Measurements from ENCODE around the gene LRRC3. TPM values are rescaled to one million over a fixed set of nuclear protein-coding genes. Genes with fewer than 3 reads are reported as not detected.
A peak's percentile ranks its signal among the peaks of the same experiment; 100 is the strongest.

LRRC3 gene
- total RNA-seq, 1 experiment from 2014 or later = 5.7 TPM

DNA sequence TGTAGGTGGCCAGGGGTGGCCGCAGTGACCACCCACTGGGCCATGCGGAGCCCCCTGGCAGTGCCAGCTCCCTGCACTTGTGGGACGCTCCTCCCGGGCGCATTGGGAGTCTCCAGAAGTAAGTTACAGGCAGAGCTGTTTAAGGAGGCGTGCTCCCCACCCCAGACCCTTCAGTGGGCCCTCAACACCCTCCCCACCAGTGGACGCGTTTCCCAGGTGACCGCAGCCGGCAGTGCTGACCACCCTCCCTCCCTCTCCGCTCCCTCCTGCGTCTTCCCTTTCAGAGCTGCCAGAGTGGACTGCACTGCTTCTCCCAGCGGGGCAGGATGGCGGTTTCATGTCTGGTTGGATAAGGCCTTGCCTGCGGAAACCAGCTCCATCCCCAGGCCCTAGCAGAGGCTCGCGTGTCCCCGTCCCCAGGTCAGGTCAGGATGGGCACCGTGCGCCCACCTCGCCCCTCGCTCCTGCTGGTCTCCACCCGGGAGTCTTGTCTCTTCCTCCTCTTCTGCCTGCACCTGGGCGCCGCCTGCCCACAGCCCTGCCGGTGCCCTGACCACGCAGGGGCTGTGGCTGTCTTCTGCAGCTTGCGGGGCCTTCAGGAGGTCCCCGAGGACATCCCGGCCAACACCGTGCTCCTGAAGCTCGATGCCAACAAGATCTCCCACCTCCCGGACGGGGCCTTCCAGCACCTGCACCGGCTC lies 1.1 kb downstream of the LRRC3 start (continued):
- TF ChIP-seq MXD4 (CRISPR knock-in tag; IDR thresholded peaks at IDR 0.05; ENCODE audit: borderline replicate concordance) (no peak), ZNF416 (CRISPR knock-in tag; IDR thresholded peaks at IDR 0.05) (no peak), ETV6 (CRISPR knock-in tag; IDR thresholded peaks at IDR 0.05) (no peak), SMAD4 (CRISPR knock-in tag; IDR thresholded peaks at IDR 0.05) (no peak), PRRX2 (CRISPR knock-in tag; IDR thresholded peaks at IDR 0.05) (no peak), OVOL2 (CRISPR knock-in tag; IDR thresholded peaks at IDR 0.05; ENCODE audit: borderline replicate concordance) (no peak), ZNF219 (CRISPR knock-in tag; IDR thresholded peaks at IDR 0.05; ENCODE audit: borderline replicate concordance) (no peak), JUN (CRISPR knock-in tag; IDR thresholded peaks at IDR 0.05) (no peak)
- TF ChIP-seq, protein P1, sequence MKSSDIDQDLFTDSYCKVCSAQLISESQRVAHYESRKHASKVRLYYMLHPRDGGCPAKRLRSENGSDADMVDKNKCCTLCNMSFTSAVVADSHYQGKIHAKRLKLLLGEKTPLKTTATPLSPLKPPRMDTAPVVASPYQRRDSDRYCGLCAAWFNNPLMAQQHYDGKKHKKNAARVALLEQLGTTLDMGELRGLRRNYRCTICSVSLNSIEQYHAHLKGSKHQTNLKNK (CRISPR knock-in tag; IDR thresholded peaks at IDR 0.05) = no peak
- TF ChIP-seq, protein P2, sequence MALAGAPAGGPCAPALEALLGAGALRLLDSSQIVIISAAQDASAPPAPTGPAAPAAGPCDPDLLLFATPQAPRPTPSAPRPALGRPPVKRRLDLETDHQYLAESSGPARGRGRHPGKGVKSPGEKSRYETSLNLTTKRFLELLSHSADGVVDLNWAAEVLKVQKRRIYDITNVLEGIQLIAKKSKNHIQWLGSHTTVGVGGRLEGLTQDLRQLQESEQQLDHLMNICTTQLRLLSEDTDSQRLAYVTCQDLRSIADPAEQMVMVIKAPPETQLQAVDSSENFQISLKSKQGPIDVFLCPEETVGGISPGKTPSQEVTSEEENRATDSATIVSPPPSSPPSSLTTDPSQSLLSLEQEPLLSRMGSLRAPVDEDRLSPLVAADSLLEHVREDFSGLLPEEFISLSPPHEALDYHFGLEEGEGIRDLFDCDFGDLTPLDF (CRISPR knock-in tag; IDR thresholded peaks at IDR 0.05) = no peak

DNA sequence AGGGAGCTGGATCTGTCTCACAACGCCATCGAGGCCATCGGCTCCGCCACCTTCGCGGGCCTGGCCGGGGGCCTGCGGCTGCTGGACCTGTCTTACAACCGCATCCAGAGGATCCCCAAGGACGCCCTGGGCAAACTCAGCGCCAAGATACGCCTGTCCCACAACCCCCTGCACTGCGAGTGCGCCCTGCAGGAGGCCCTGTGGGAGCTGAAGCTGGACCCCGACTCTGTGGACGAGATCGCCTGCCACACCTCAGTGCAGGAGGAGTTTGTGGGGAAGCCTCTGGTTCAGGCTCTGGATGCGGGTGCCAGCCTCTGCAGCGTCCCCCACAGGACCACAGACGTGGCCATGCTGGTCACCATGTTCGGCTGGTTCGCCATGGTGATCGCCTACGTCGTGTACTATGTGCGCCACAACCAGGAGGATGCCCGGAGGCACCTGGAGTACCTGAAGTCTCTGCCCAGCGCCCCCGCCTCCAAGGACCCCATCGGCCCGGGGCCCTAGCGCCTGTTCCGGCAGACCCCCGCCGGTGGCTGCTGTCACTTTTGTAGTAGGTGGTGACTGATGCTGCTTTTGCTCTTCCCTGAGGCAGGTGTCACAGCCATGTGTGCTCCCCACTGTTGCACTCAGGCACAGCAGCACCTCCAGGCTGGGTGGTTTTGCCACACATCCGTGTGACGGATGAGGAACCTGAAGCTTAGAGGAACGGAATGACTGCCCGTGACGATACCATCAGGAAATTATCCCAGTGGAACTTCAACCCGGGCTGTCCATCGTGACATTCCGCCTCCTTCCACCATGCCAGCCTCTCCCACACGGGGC lies 1.8 kb downstream of the LRRC3 start:
- no peak for DNase-seq (ENCODE audit: low spot score)
- Mint-ChIP-seq H3K4me1 (peaks cover 4% of the 10 kb centered on the region; the same call in 1 of the 2 replicates), H3K36me3 (no peaks in the 10 kb centered on the region), H3K4me3 (peak overlapping the region; percentile 55), H3K27ac (no peak overlapping the region), H3K27me3 (ENCODE audit: low read depth) (peaks cover 16% of the 10 kb centered on the region), H3K9me3 (0 out of 2 replicates have a peak, but pooled peaks cover 4% of the 10 kb centered on the region)
- TF ChIP-seq NR3C1 (CRISPR knock-in tag; conservative IDR thresholded peaks at IDR 0.05; ENCODE audit: low read depth) (no peak), ZNF232 (CRISPR knock-in tag; IDR thresholded peaks at IDR 0.05) (no peak), MYBL2 (CRISPR knock-in tag; IDR thresholded peaks at IDR 0.05) (no peak), TEAD1 (CRISPR knock-in tag; IDR thresholded peaks at IDR 0.05) (no peak), HMGA2 (CRISPR knock-in tag; IDR thresholded peaks at IDR 0.05) (no peak), GABPB1 (CRISPR knock-in tag; IDR thresholded peaks at IDR 0.05) (no peak), GRHL2 (CRISPR knock-in tag; IDR thresholded peaks at IDR 0.05; ENCODE audit: insufficient replicate concordance, severe bottlenecking) (no peak)
- TF ChIP-seq, protein P3, sequence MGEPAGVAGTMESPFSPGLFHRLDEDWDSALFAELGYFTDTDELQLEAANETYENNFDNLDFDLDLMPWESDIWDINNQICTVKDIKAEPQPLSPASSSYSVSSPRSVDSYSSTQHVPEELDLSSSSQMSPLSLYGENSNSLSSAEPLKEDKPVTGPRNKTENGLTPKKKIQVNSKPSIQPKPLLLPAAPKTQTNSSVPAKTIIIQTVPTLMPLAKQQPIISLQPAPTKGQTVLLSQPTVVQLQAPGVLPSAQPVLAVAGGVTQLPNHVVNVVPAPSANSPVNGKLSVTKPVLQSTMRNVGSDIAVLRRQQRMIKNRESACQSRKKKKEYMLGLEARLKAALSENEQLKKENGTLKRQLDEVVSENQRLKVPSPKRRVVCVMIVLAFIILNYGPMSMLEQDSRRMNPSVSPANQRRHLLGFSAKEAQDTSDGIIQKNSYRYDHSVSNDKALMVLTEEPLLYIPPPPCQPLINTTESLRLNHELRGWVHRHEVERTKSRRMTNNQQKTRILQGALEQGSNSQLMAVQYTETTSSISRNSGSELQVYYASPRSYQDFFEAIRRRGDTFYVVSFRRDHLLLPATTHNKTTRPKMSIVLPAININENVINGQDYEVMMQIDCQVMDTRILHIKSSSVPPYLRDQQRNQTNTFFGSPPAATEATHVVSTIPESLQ (CRISPR knock-in tag; IDR thresholded peaks at IDR 0.05) = no peak
- TF ChIP-seq, protein P4, sequence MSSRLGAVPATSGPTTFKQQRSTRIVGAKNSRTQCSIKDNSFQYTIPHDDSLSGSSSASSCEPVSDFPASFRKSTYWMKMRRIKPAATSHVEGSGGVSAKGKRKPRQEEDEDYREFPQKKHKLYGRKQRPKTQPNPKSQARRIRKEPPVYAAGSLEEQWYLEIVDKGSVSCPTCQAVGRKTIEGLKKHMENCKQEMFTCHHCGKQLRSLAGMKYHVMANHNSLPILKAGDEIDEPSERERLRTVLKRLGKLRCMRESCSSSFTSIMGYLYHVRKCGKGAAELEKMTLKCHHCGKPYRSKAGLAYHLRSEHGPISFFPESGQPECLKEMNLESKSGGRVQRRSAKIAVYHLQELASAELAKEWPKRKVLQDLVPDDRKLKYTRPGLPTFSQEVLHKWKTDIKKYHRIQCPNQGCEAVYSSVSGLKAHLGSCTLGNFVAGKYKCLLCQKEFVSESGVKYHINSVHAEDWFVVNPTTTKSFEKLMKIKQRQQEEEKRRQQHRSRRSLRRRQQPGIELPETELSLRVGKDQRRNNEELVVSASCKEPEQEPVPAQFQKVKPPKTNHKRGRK (CRISPR knock-in tag; IDR thresholded peaks at IDR 0.05; ENCODE audit: borderline replicate concordance) = no peak
- TF ChIP-seq, protein P5, sequence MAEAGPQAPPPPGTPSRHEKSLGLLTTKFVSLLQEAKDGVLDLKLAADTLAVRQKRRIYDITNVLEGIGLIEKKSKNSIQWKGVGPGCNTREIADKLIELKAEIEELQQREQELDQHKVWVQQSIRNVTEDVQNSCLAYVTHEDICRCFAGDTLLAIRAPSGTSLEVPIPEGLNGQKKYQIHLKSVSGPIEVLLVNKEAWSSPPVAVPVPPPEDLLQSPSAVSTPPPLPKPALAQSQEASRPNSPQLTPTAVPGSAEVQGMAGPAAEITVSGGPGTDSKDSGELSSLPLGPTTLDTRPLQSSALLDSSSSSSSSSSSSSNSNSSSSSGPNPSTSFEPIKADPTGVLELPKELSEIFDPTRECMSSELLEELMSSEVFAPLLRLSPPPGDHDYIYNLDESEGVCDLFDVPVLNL (CRISPR knock-in tag; IDR thresholded peaks at IDR 0.05; ENCODE audit: borderline replicate concordance, low read depth) = no peak
- TF ChIP-seq, protein P6, sequence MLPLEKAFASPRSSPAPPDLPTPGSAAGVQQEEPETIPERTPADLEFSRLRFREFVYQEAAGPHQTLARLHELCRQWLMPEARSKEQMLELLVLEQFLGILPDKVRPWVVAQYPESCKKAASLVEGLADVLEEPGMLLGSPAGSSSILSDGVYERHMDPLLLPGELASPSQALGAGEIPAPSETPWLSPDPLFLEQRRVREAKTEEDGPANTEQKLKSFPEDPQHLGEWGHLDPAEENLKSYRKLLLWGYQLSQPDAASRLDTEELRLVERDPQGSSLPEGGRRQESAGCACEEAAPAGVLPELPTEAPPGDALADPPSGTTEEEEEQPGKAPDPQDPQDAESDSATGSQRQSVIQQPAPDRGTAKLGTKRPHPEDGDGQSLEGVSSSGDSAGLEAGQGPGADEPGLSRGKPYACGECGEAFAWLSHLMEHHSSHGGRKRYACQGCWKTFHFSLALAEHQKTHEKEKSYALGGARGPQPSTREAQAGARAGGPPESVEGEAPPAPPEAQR (CRISPR knock-in tag; IDR thresholded peaks at IDR 0.05) = no peak
- POLR2A ChIA-PET = no interaction called here
- CTCF ChIA-PET = interaction anchor here (0.8 to 3.2 kb wide), 10 partner anchors 13 to 435 kb away, joined by 3 to 31 read pairs (median 7); partner anchors contain the start of gene CFAP410
- ATAC-seq = no peak
